Melanocyte of skin (primary cell): ENCODE measurements around the gene FMN1. TPM values are rescaled to one million over a fixed set of nuclear protein-coding genes. Genes with fewer than 3 reads are reported as not detected.

Experiments used
- small RNA-seq, 2 donors: library from RNA; depleted of rRNA; stranded (forward); fragments of <200 nt; gene quantifications; one replicate each; pipeline ENCODE3, GENCODE V24; 2012
- total RNA-seq, 2 donors: library from RNA; depleted of rRNA; stranded (reverse); fragments of >200 nt; gene quantifications; 2 replicates each; pipeline ENCODE4 v1.2.3, GENCODE V29; 2012

Gene FMN1
- 100 to 1,000 TPM; 278 to 340 TPM for total RNA-seq

DNA sequence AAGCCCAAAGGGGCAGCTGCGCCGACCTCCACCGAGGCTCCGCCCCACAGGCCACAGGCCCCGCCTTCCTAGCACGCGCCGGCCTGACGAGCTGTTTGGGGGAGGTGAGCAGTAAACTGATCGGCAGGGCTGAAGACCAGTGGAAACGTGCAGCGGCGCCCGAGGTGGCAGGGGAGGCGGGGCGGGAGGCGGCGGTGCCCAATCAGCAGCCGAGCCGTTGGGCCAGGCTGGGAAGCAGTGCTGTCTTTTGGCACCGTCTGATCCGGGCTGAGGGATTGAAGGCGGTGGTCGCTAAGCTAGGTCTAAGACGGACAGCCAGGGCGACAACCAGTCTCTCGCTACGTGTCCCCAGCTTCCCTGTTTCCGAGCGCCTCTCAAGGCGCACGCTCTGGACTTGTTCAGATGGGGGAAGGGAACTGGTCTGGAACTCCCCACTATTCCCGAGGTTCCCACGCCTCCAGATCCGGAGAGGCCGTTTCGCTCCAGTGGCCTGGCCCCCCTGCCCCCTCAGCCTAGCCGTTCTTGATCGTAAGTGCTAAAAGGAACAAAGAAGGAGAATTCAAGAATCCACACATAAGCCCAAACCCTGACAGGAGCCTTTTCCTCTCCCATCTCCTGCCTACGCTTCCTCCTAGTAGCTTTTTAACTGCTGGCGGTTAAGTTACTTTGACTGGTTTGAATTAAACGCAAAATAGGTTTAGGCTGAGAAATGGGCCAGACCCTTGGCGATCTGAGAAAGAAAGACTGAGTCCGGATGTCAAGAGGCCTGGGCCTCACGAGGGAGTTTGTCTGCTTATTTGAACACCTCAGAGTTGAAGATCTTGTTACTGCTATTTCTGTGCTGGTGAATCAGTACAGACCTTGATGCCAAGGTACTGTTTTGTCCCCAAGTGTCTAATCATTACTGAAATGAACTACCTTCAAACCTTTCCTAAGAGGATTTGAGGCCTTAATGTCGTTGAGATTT, at the start of gene FMN1:
Gene FMN1 (minus strand): TSS at position 11 of the 967 bp plus-strand sequence. CDS start 39,800 bp downstream, outside the sequence.

GRCh38 chr15:32717426-32718226, 476.9 kb downstream of the FMN1 start, which contains the start of gene GREM1:
Gene GREM1 (plus strand): TSS chr15:32718004. CDS start chr15:32730691, 12,687 bp downstream.

Small RNA genes within 50 kb of the gene (small RNA-seq; reads per million reads assigned to genes)
- 0 reads per million in 2 donors for gene RF00591

Other genes starting within 250 kb of the FMN1 start
- gene RYR3, start 116.3 kb upstream of the FMN1 start, total RNA-seq, result under 1 TPM in 1 of 2 donors, not detected in 1; under 0.01 TPM